Stomach smooth muscle (tissue), 2 donors: ENCODE data around the gene FGF12.
"Not testable (repeated sequence)": the region's sequence is repeated elsewhere in the genome, so short reads cannot be mapped to it uniquely, and the experiment has no call there.

Experiments used
- H3K27ac ChIP-seq: one replicate; pipeline ENCODE4 v1.7.0; 2013; ENCODE audit warnings: mild to moderate bottlenecking, low read length, inconsistent platforms
- H3K27me3 ChIP-seq, 2 donors: one replicate each; pipeline ENCODE4 v1.7.0; 2013; ENCODE audit warnings: low read length in 2 of 2; ENCODE audit not compliant: insufficient read depth in 2 of 2, control insufficient read depth in 1 of 2
- H3K36me3 ChIP-seq, 2 donors: one replicate each; pipeline ENCODE4 v1.7.0; 2013; ENCODE audit warnings: low read length in 2 of 2; ENCODE audit not compliant: control insufficient read depth in 2 of 2, insufficient read depth in 2 of 2
- H3K4me1 ChIP-seq: one replicate; pipeline ENCODE4 v1.7.0; 2013; ENCODE audit warnings: low read length; ENCODE audit not compliant: control insufficient read depth, insufficient read depth
- H3K4me3 ChIP-seq, 2 donors: one replicate each; pipeline ENCODE4 v1.7.0; 2013; ENCODE audit warnings: low read length in 2 of 2
- H3K9ac ChIP-seq, 2 donors: one replicate each; pipeline ENCODE4 v1.7.0; 2013; ENCODE audit warnings: low read length in 2 of 2, mild to moderate bottlenecking in 1 of 2
- H3K9me3 ChIP-seq, 2 donors: one replicate each; pipeline ENCODE4 v1.7.0; 2013; ENCODE audit warnings: low read length in 2 of 2; ENCODE audit not compliant: control insufficient read depth in 2 of 2
- donor health status: healthy.
- donor health status: Pancreatic carcinoma.

The FGF12 gene

DNA sequence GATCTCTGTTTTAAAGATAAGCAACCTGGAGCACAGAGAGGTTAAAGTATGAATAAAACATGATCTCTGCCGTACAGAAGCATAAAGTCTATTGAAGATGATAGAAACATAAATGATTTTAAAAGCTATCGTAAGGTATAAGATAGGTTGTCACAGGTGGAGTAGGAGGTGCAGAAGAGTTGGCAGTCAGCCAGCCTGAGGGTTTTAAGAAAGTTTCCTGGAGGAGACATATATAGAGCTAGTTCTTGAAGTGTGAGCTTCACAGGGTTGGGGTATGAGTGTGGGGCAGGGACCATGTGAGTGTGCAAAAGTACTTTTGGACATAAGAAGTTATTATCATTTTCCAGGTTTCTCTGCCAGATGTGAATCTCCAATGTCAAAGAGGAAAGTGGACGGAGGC is 3.9 kb upstream of the FGF12 start:
- Histone ChIP-seq H3K4me1 (peaks cover 7% of the 10 kb centered on the region), H3K27ac (no peak overlapping the region)

DNA sequence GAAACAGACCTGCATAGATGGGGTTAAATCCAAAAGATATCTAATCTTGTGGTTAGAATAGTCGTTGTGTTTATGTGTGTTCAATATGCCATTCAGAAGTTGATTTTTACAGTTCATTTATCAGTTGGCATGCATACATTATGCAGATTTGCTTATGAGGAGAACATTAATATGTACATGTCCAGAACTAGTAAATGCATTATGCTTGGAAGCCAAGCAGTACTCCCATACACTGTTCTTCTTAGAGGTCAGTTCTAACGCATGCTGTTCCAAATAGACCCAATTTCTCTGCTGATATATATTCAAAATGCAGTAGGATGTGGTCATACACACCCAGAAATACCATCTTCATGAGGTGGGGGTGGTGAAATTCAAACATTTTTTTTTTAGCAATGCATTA is 956 bp downstream of the FGF12 start:
- H3K27me3 ChIP-seq = no peaks in the 10 kb centered on the region
- no peaks in the 10 kb centered on the region for H3K9me3 ChIP-seq
- peak overlapping the region in 1 of 2 donors; percentile 71 for H3K4me3 ChIP-seq
- no peak overlapping the region for H3K27ac ChIP-seq
- peaks cover 7% of the 10 kb centered on the region for H3K4me1 ChIP-seq
- no peak overlapping the region for H3K9ac ChIP-seq
- no peaks in the 10 kb centered on the region for H3K36me3 ChIP-seq

More for the DNA sequence above, 3.9 kb upstream of the FGF12 start:
- Histone ChIP-seq H3K9ac (no peak overlapping the region), H3K36me3 (no peaks in the 10 kb centered on the region), H3K27me3 (no peaks in the 10 kb centered on the region), H3K9me3 (no peaks in the 10 kb centered on the region), H3K4me3 (no peak overlapping the region)

GRCh38 chr3:192719964-192720363 is 7.4 kb downstream of the FGF12 start:
- H3K9me3 ChIP-seq = no peaks in the 10 kb centered on the region
- no peak overlapping the region for H3K4me3 ChIP-seq
- no peaks in the 10 kb centered on the region for H3K4me1 ChIP-seq
- H3K27ac ChIP-seq = no peak overlapping the region
- H3K27me3 ChIP-seq = no peaks in the 10 kb centered on the region
- no peak overlapping the region for H3K9ac ChIP-seq
- no peaks in the 10 kb centered on the region for H3K36me3 ChIP-seq

- Histone ChIP-seq H3K4me1 (no peaks in the 10 kb centered on the region), H3K27ac (no peak overlapping the region), H3K27me3 (no peaks in the 10 kb centered on the region), H3K4me3 (no peak overlapping the region), H3K36me3 (no peaks in the 10 kb centered on the region), H3K9ac (no peak overlapping the region), H3K9me3 (no peaks in the 10 kb centered on the region)
These were observed 9.2 kb downstream of the FGF12 start for GRCh38 chr3:192718156-192718555.

DNA sequence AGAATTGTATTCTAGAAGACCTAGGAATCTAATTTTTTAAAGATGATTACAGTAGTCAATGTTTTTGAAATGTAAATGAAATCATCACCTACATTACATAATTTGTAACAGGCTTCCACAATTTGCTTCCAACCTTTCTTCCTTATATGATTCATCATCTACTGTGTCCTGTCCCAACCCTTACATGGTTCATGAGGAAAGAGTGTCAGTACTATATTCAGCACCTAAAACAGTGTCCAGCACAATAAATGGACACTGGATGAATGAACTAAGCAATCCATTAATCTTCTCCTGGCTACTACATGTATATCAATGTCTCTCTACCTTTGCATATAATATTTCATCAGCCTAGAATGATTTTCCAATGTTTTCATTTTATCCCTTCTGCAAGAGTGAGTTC is 12.2 kb downstream of the FGF12 start:
- no peaks in the 10 kb centered on the region for H3K27me3 ChIP-seq
- no peak overlapping the region for H3K9ac ChIP-seq
- no peak overlapping the region for H3K27ac ChIP-seq
- H3K36me3 ChIP-seq = no peaks in the 10 kb centered on the region
- H3K4me1 ChIP-seq = no peaks in the 10 kb centered on the region
- H3K9me3 ChIP-seq = no peaks in the 10 kb centered on the region
- no peak overlapping the region for H3K4me3 ChIP-seq

DNA sequence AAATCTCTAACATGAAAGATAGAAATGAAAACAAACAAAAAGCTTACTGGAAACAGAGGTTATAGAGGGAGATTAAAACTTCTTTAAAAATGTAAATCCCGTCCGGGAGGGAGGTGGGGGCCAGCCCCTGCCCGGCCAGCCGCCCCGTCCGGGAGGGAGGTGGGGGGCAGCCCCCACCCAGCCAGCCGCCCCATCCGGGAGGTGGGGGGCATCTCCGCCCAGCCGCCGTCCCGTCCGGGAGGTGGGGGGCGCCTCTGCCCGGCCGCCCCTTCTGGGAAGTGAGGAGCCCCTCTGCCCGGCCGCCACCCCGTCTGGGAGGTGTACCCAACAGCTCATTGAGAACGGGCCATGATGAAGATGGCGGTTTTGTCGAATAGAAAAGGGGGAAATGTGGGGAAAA is 16.2 kb downstream of the FGF12 start:
- not testable (repeated sequence) for H3K9ac ChIP-seq, H3K4me3 ChIP-seq, H3K36me3 ChIP-seq, H3K27me3 ChIP-seq, H3K9me3 ChIP-seq, H3K4me1 ChIP-seq, H3K27ac ChIP-seq

- no peaks in the 10 kb centered on the region for H3K4me1 ChIP-seq
- no peak overlapping the region for H3K27ac ChIP-seq
- no peaks in the 10 kb centered on the region for H3K36me3 ChIP-seq
- H3K4me3 ChIP-seq = no peak overlapping the region
- H3K27me3 ChIP-seq = no peaks in the 10 kb centered on the region
- H3K9ac ChIP-seq = no peak overlapping the region
- H3K9me3 ChIP-seq = no peaks in the 10 kb centered on the region
These were observed 17.0 kb downstream of the FGF12 start for GRCh38 chr3:192710366-192710765.

- H3K9ac ChIP-seq = no peak overlapping the region
- no peaks in the 10 kb centered on the region for H3K27me3 ChIP-seq
- H3K4me1 ChIP-seq = no peaks in the 10 kb centered on the region
- no peak overlapping the region for H3K27ac ChIP-seq
- H3K36me3 ChIP-seq = no peaks in the 10 kb centered on the region
- H3K4me3 ChIP-seq = no peak overlapping the region
- H3K9me3 ChIP-seq = no peaks in the 10 kb centered on the region
These were observed 21.1 kb downstream of the FGF12 start for GRCh38 chr3:192706272-192706671.

GRCh38 chr3:192700885-192701284 is 26.5 kb downstream of the FGF12 start:
- no peaks in the 10 kb centered on the region for H3K4me1 ChIP-seq
- H3K36me3 ChIP-seq = no peaks in the 10 kb centered on the region
- no peak overlapping the region for H3K27ac ChIP-seq
- no peak overlapping the region for H3K4me3 ChIP-seq
- H3K9me3 ChIP-seq = no peaks in the 10 kb centered on the region
- no peaks in the 10 kb centered on the region for H3K27me3 ChIP-seq
- no peak overlapping the region for H3K9ac ChIP-seq

DNA sequence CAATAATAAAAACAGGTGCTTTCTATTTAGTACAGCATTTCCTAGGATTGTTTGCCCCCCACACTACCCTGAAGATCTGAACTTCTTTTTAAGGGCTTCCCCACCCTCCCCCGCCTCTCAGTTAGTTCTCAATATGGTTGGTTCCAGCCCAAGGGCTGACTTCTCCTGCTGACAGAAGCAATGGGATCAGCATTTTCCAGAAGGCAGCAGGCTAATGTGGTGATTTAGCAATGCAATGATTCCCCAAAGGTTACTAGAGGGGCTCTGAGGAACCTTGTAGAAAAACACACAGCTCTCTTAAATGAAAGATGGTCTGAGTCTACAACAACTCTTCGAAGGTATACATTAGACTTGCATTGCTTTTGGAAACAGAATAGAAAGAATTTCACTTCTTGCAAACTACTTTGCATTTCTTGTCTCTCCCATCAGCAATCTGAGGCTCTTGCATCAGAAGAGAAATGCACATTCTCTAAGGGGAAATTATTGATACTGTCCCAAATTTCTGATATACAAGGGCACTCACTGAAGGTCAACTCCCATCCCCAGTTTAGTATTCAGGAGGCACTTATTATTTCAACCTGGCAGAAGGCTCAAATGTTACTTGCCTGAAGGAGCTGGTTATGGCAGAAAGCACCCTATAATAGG is 30.3 kb downstream of the FGF12 start:
- H3K36me3 ChIP-seq = no peaks in the 10 kb centered on the region
- no peaks in the 10 kb centered on the region for H3K9me3 ChIP-seq
- H3K27ac ChIP-seq = no peak overlapping the region
- no peak overlapping the region for H3K9ac ChIP-seq
- H3K4me1 ChIP-seq = no peaks in the 10 kb centered on the region
- no peaks in the 10 kb centered on the region for H3K27me3 ChIP-seq
- H3K4me3 ChIP-seq = no peak overlapping the region

GRCh38 chr3:192687488-192688152 is 39.7 kb downstream of the FGF12 start:
- H3K27me3 ChIP-seq = no peaks in the 10 kb centered on the region
- no peak overlapping the region for H3K4me3 ChIP-seq
- no peaks in the 10 kb centered on the region for H3K9me3 ChIP-seq
- H3K9ac ChIP-seq = no peak overlapping the region
- H3K4me1 ChIP-seq = no peaks in the 10 kb centered on the region
- no peak overlapping the region for H3K27ac ChIP-seq
- no peaks in the 10 kb centered on the region for H3K36me3 ChIP-seq
